ENCODE data around the gene RPL34. TPM values are rescaled to one million over a fixed set of nuclear protein-coding genes. Genes with fewer than 3 reads are reported as not detected.

The RPL34 gene
- total RNA-seq, 4 donors from 2014 or later: 286 to 803 (median 342) TPM

GRCh38 chr4:108637856-108638255 lies 17.5 kb downstream of the RPL34 start:
- no peak overlapping the region for H3K27ac ChIP-seq
- TF ChIP-seq POLR2A (IDR thresholded peaks at IDR 0.05) (no peak), CTCF (IDR thresholded peaks at IDR 0.05) (no peak)
- no peaks in the 10 kb centered on the region for H3K9me3 ChIP-seq
- no peak for DNase-seq
- H3K36me3 ChIP-seq: peaks cover 0 to 17% (median 0%) of the 10 kb centered on the region in 3 donors
- no peaks in the 10 kb centered on the region for H3K4me1 ChIP-seq
- no peaks in the 10 kb centered on the region for H3K27me3 ChIP-seq
- H3K4me3 ChIP-seq: no peak overlapping the region

GRCh38 chr4:108644237-108644636 lies 23.9 kb downstream of the RPL34 start:
- Histone ChIP-seq H3K36me3 (no peaks in the 10 kb centered on the region), H3K9me3 (no peaks in the 10 kb centered on the region), H3K27me3 (no peaks in the 10 kb centered on the region), H3K4me1 (no peaks in the 10 kb centered on the region), H3K27ac (no peak overlapping the region), H3K4me3 (no peak overlapping the region)
- no peak for TF ChIP-seq POLR2A (IDR thresholded peaks at IDR 0.05)
- no peak for TF ChIP-seq CTCF (IDR thresholded peaks at IDR 0.05)
- DNase-seq: no peak

- no peak for DNase-seq
- H3K9me3 ChIP-seq: no peaks in the 10 kb centered on the region
- H3K4me3 ChIP-seq: no peak overlapping the region
- no peak overlapping the region for H3K27ac ChIP-seq
- TF ChIP-seq CTCF (IDR thresholded peaks at IDR 0.05) (no peak), POLR2A (IDR thresholded peaks at IDR 0.05) (no peak)
- H3K27me3 ChIP-seq: no peaks in the 10 kb centered on the region
- no peaks in the 10 kb centered on the region for H3K36me3 ChIP-seq
- H3K4me1 ChIP-seq: peaks cover 0 to 4% (median 0%) of the 10 kb centered on the region in 4 donors
Measured at GRCh38 chr4:108646706-108647105, 26.3 kb downstream of the RPL34 start.

GRCh38 chr4:108649863-108650211 lies 29.5 kb downstream of the RPL34 start:
- H3K36me3 ChIP-seq: no peaks in the 10 kb centered on the region
- H3K9me3 ChIP-seq: no peaks in the 10 kb centered on the region
- no peaks in the 10 kb centered on the region for H3K27me3 ChIP-seq
- DNase-seq: no peak
- H3K4me3 ChIP-seq: peak overlapping the region; percentile 72 to 89 (median 81)
- peak overlapping the region in 2 of 4 donors; percentile 82 to 87 for H3K27ac ChIP-seq
- H3K4me1 ChIP-seq: peaks cover 0 to 14% (median 0%) of the 10 kb centered on the region in 4 donors
- TF ChIP-seq POLR2A (IDR thresholded peaks at IDR 0.05) (no peak), CTCF (IDR thresholded peaks at IDR 0.05) (no peak)

GRCh38 chr4:108650212-108651013 lies 30.0 kb downstream of the RPL34 start, which contains the start of gene OSTC:
TSS of gene OSTC (plus strand) at chr4:108650599. CDS start at chr4:108650656, 57 bp downstream.
- Histone ChIP-seq H3K36me3 (no peaks in the 10 kb centered on the region), H3K4me3 (peak within 1 kb of the TSS; percentile 72 to 89 (median 81)), H3K27ac (peak within 1 kb of the TSS; percentile 82 to 91 (median 85)), H3K9me3 (no peaks in the 10 kb centered on the region), H3K4me1 (peaks cover 0 to 14% (median 0%) of the 10 kb centered on the region in 4 donors), H3K27me3 (no peaks in the 10 kb centered on the region)
- DNase-seq: peak; percentile 95 to 98 (median 95)
- TF ChIP-seq CTCF (IDR thresholded peaks at IDR 0.05) (peak in 4 of 6 experiments; percentile 5 to 24 (median 7)), POLR2A (IDR thresholded peaks at IDR 0.05) (peak; percentile 57 to 75)
